Heart right ventricle (tissue), 16 donors: Measurements from ENCODE around the gene NAALADL2. TPM values are rescaled to one million over a fixed set of nuclear protein-coding genes. Genes with fewer than 3 reads are reported as not detected.
"Not testable (repeated sequence)": the region's sequence is repeated elsewhere in the genome, so short reads cannot be mapped to it uniquely, and the experiment has no call there.

ENCODE experiments used
- ATAC-seq, 8 donors: fragments of 200-7000 bp; cut with Tn5 transposase; one replicate each; pipeline ENCODE4 v1.9.1; 2020; ENCODE audit warnings: mild to moderate bottlenecking in 8 of 8, moderate library complexity in 8 of 8, moderate number of reproducible peaks in 1 of 8
- DNase-seq, 2 donors: peaks; one replicate each; pipeline ENCODE4 v3.0.0-alpha.2; 2020
- H3K27ac ChIP-seq, 10 donors: fragments of 200-600 bp; sonication (generic) in 2 of 10; one replicate each; pipeline versions ENCODE4 v1.5.0 to v1.8.0; 2020 to 2022; ENCODE audit warnings: mild to moderate bottlenecking in 3 of 10
- H3K27me3 ChIP-seq, 7 donors: fragments of 200-600 bp; one replicate each; pipeline ENCODE4 v1.8.0; 2021 to 2022; ENCODE audit warnings: mild to moderate bottlenecking in 2 of 7
- H3K36me3 ChIP-seq, 9 donors: fragments of 200-600 bp; sonication (generic) in 1 of 9; one replicate each; pipeline versions ENCODE4 v1.5.0 to v1.8.0; 2020 to 2022; ENCODE audit warnings: mild to moderate bottlenecking in 2 of 9
- H3K4me1 ChIP-seq, 9 donors: fragments of 200-600 bp; sonication (generic) in 1 of 9; one replicate each; pipeline versions ENCODE4 v1.5.0 to v1.8.0; 2020 to 2022; ENCODE audit warnings: mild to moderate bottlenecking in 4 of 9
- H3K4me3 ChIP-seq, 10 donors: fragments of 200-600 bp; sonication (generic) in 2 of 10; one replicate each; pipeline versions ENCODE4 v1.5.0 to v1.8.0; 2020 to 2022; ENCODE audit warnings: mild to moderate bottlenecking in 7 of 10, moderate library complexity in 2 of 10
- H3K9me3 ChIP-seq, 11 donors: fragments of 200-600 bp in 10 of 11; sonication (generic) in 2 of 11; one replicate each; pipeline versions ENCODE4 v1.5.0 to v1.8.0; 2013 to 2022; ENCODE audit warnings: mild to moderate bottlenecking in 2 of 11, control low read depth in 1 of 11, moderate library complexity in 1 of 11
- WGBS, 2 donors: extraction: QIAGEN DNeasy Blood & Tissue Kit; methylation state at CpG; one replicate each; pipeline ENCODE4 v1.1.7; 2013; ENCODE audit warnings: inconsistent platforms in 1 of 2; 5-methylcytosine and 5-hydroxymethylcytosine counted together
- intact Hi-C, 10 donors: fragments of 100-400 bp; cut with DNase I; formaldehyde crosslinking; loops; one replicate each; pipeline versions ENCODE4 v1.11.1 to v1.14.2; 2022
- polyA plus RNA-seq, 2 donors: library from polyadenylated mRNA; stranded (reverse); fragments of 200-250 nt; gene quantifications; one replicate each; pipeline ENCODE4 v1.2.3, GENCODE V29; 2013
- total RNA-seq, 10 donors: library from RNA; stranded (reverse); fragmentation: NEBNext Ultra II Directional in 3 of 10; extraction: Animal tissue kit (Norgen Biotek cat#: 25700) in 3 of 10; gene quantifications; one replicate each; pipeline versions ENCODE4 v1.2.1 to v1.2.4, GENCODE V29; 2021 to 2023
- TF ChIP-seq, protein P1 (sequence below), 9 donors: fragments of 200-600 bp; sonication (generic) in 2 of 9; IDR thresholded peaks; one replicate each; pipeline versions ENCODE4 v1.5.0 to v1.8.0; 2021 to 2022; ENCODE audit warnings: antibody characterized with exemption in 9 of 9, mild to moderate bottlenecking in 5 of 9, moderate library complexity in 1 of 9
- donor health status: Arrhythmogenic right ventricular cardiomyopathy.
- donor health status: ischemic (EF 13 %, LVEDD 7.1; RV severe dilation, severe dysfunction).
- donor health status: healthy with polysubstance abuse.
- donor health status: DM: no; HTN: yes; CAD: no.
- donor health status: DM: no; HTN: no; CAD: no.
- donor health status: ischemic (EF 25% LVEDD 6.9; RV normal size, moderate dysfunction).
- donor health status: ischemic (EF 25% LVEDD 5.7; RV mildly dilated, moderate dysfunction).
- donor health status: healthy.
- donor health status: DM: yes; HTN: yes; CAD: no.
- donor health status: Ischemic cardiomyopathy.
- donor health status: ischemic (EF 35%, LVEDD 5.7; RV mildly dilated, moderate dysfunction).
- donor health status: nonischemic (EF 11% LVEDD 7.7; RV severe dilation, severe dysfunction).
- donor health status: DM: yes; HTN: yes; CAD: no.
- donor health status: PGD.
- donor health status: ischemic (EF 29% LVEDD 5.4; RV normal size, mild dysfunction).
- donor health status: nonischemic (EF 23%, LVEDD 6.1; RV moderate dilation, normal function).

Gene NAALADL2
- total and polyA plus RNA-seq, 12 donors: 0.36 to 11.9 (median 5.2) TPM

GRCh38 chr3:175159202-175159601 is 300.1 kb downstream of the NAALADL2 start:
- H3K4me1 ChIP-seq: no peaks in the 10 kb centered on the region
- no peaks in the 10 kb centered on the region for H3K9me3 ChIP-seq
- intact Hi-C loops: loop anchor here in 1 of 10 donors (10.0 kb wide), 1 partner anchor 64 kb away; no protein-coding TSS in a partner anchor
- no peak overlapping the region for H3K27ac ChIP-seq
- DNase-seq (no peak), ATAC-seq (no peak)
- TF ChIP-seq, protein P1, sequence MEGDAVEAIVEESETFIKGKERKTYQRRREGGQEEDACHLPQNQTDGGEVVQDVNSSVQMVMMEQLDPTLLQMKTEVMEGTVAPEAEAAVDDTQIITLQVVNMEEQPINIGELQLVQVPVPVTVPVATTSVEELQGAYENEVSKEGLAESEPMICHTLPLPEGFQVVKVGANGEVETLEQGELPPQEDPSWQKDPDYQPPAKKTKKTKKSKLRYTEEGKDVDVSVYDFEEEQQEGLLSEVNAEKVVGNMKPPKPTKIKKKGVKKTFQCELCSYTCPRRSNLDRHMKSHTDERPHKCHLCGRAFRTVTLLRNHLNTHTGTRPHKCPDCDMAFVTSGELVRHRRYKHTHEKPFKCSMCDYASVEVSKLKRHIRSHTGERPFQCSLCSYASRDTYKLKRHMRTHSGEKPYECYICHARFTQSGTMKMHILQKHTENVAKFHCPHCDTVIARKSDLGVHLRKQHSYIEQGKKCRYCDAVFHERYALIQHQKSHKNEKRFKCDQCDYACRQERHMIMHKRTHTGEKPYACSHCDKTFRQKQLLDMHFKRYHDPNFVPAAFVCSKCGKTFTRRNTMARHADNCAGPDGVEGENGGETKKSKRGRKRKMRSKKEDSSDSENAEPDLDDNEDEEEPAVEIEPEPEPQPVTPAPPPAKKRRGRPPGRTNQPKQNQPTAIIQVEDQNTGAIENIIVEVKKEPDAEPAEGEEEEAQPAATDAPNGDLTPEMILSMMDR (IDR thresholded peaks at IDR 0.05): no peak
- no peaks in the 10 kb centered on the region for H3K27me3 ChIP-seq
- H3K4me3 ChIP-seq: no peak overlapping the region
- no peaks in the 10 kb centered on the region for H3K36me3 ChIP-seq

DNA sequence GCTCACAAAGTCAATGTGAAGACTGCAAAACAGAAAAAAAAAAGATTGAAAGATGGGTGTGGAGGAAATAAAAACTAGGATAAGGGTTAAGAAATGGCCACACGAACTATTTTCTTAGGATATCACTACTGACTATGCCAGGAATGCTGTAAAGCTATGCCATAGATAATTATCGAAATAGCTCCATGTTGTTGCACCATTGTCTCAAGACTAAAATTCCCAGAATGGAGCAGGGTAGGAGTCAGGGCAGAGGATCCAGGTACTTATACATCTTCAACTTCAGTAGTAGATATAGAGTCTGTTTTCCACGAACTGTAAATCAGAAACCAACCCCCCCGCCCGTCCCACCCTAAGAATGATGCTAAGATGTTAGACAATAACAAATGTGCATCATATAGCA is 302.2 kb downstream of the NAALADL2 start:
- Histone ChIP-seq H3K36me3 (no peaks in the 10 kb centered on the region), H3K9me3 (no peaks in the 10 kb centered on the region), H3K4me1 (no peaks in the 10 kb centered on the region), H3K27me3 (no peaks in the 10 kb centered on the region), H3K4me3 (no peak overlapping the region), H3K27ac (no peak overlapping the region)
- intact Hi-C loops: no loop called here
- TF ChIP-seq, protein P1 (IDR thresholded peaks at IDR 0.05): no peak
- ATAC-seq: no peak
- DNase-seq: no peak
- 77 to 80% methylated on average over 5 of the region's 5 CpGs for WGBS, 2 donors

DNA sequence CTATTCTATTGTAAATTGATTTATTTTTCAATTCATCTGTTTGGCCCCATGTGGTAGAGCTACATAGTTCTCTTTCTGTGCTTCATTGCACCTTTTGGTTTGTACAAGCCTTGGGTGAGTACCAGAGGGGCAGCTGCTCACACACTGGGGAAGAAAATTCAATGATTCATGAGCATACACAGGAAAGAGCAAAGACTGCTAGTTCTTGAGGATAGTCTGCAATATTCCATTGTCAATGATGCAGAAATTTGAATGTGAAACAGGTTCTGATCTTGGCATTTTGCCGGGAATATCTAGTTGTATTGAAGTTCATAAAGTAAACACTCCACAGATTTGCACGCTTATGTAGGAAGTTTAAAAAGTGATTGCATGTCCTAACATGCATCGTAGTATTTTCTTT is 304.6 kb downstream of the NAALADL2 start:
- TF ChIP-seq, protein P1 (IDR thresholded peaks at IDR 0.05): no peak
- no peaks in the 10 kb centered on the region for H3K27me3 ChIP-seq
- DNase-seq (no peak), ATAC-seq (no peak)
- H3K4me1 ChIP-seq: no peaks in the 10 kb centered on the region
- no peak overlapping the region for H3K4me3 ChIP-seq
- H3K9me3 ChIP-seq: no peaks in the 10 kb centered on the region
- intact Hi-C loops: no loop called here
- no peaks in the 10 kb centered on the region for H3K36me3 ChIP-seq
- no peak overlapping the region for H3K27ac ChIP-seq
- WGBS, 2 donors: 94 to 95% methylated on average over 3 of the region's 3 CpGs

DNA sequence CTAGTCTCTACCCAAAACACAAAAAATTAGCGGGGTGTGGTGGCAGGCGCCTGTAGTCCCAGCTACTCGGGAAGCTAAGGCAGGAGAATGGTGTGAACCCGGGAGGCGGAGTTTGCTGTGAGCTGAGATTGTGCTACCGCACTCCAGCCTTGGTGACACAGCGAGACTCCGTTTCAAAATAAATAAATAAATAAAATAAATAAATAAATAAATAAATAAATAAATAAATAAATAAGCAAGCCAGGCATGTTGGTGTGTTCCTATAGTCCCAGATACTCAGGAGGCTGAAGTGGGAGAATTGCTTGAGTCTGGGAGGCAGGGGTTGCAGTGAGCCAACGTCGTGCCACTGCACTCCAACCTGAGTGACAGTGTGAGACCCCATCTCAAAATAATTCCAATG is 314.0 kb downstream of the NAALADL2 start:
- H3K4me1 ChIP-seq, H3K27me3 ChIP-seq, H3K27ac ChIP-seq, H3K36me3 ChIP-seq, ATAC-seq, H3K4me3 ChIP-seq, DNase-seq, H3K9me3 ChIP-seq, intact Hi-C loops: not testable (repeated sequence)
- 98% methylated on average over 10 of the region's 10 CpGs for WGBS, 2 donors

- 70% methylated on average over 3 of the region's 3 CpGs for WGBS, 2 donors
- Histone ChIP-seq H3K27me3 (no peaks in the 10 kb centered on the region), H3K9me3 (no peaks in the 10 kb centered on the region), H3K4me1 (no peaks in the 10 kb centered on the region), H3K4me3 (no peak overlapping the region), H3K36me3 (no peaks in the 10 kb centered on the region), H3K27ac (no peak overlapping the region)
- TF ChIP-seq, protein P1 (IDR thresholded peaks at IDR 0.05): no peak
- intact Hi-C loops: no loop called here
- ATAC-seq (no peak), DNase-seq (no peak)
These were observed 317.4 kb downstream of the NAALADL2 start for GRCh38 chr3:175176556-175176955.
